GM15510 (cell line): Measurements from ENCODE around the gene VSIG10L2.

ENCODE experiments used
- POLR2A ChIP-seq: IDR thresholded peaks from 3 replicates; pipeline ENCODE4 v1.6.1; 2011; ENCODE audit warnings: borderline replicate concordance; ENCODE audit not compliant: insufficient read length; ENCODE audit errors: extremely low read depth

VSIG10L2 gene

DNA sequence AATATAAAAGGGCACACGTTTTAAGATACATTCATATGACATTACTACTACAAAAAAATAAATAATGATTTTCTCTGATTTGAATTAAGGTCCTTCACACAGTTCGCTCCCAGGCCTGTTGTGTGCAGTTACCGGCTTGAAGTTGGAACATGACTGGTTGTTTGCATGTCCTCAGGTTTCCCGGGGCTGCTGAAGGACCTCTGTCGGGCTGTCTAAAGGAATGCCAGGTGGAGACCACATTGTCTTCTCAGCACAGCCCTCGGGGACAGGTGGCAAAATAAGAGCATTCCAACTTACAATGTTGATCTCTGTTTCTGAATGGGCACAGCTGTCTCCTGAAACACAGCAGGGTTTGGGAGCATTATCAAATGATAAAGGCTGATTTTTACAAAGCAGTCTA, 14.9 kb downstream of the VSIG10L2 start:
- no peak for TF ChIP-seq POLR2A

- no peak for TF ChIP-seq POLR2A
Measured at GRCh38 chr11:125967515-125967914, 21.7 kb downstream of the VSIG10L2 start.

DNA sequence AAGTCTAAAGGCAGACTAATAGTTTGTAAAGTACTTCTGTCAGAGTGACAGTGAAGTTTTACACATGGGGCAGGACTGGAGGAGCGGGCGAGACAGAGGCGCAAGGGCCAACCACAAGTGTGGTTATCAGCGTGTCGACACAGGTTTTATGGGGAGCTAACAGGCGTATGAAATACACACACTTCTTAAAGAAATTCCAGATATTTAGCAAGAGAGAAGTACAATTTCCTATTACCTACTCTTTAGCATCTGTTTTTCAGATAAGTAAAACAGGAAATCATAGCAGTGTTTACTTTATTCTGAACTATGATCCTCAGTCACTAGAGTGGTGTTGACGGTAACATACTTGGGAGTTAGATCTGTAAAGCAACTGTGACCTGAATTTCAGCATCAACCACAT, 22.5 kb downstream of the VSIG10L2 start:
- no peak for TF ChIP-seq POLR2A

- TF ChIP-seq POLR2A: no peak
Measured at GRCh38 chr11:125971618-125972017, 25.8 kb downstream of the VSIG10L2 start.

GRCh38 chr11:125974284-125974683, 28.4 kb downstream of the VSIG10L2 start:
- TF ChIP-seq POLR2A: no peak

DNA sequence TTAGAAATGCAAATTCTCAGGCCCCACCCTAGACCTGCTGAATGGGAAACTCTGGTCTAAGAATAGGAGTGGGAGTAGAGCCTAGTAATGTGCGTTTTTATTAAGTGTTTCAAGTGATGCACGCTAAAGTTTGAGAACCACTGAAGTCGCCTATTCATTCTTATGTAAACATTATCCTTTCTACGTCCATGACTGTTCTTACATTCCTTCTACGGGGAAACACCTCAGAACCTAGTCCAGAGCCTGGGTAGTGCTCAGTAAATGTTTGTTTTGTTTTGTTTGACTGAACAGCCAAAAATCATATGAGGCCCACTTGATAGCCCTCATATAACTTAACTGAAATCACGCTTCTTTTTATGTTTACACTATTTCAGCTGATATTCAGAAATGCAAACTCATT, 29.8 kb downstream of the VSIG10L2 start:
- TF ChIP-seq POLR2A: no peak

- TF ChIP-seq POLR2A: no peak
Measured at GRCh38 chr11:125976156-125976555, 30.3 kb downstream of the VSIG10L2 start.

GRCh38 chr11:125977333-125977732, 31.5 kb downstream of the VSIG10L2 start:
- no peak for TF ChIP-seq POLR2A

GRCh38 chr11:125978181-125978716, 32.4 kb downstream of the VSIG10L2 start:
- TF ChIP-seq POLR2A: no peak

- TF ChIP-seq POLR2A: no peak
Measured at GRCh38 chr11:125978778-125979407, 33.0 kb downstream of the VSIG10L2 start.

GRCh38 chr11:125979511-125979910, 33.7 kb downstream of the VSIG10L2 start:
- TF ChIP-seq POLR2A: no peak

- no peak for TF ChIP-seq POLR2A
Measured at GRCh38 chr11:125980436-125980835, 34.6 kb downstream of the VSIG10L2 start.

DNA sequence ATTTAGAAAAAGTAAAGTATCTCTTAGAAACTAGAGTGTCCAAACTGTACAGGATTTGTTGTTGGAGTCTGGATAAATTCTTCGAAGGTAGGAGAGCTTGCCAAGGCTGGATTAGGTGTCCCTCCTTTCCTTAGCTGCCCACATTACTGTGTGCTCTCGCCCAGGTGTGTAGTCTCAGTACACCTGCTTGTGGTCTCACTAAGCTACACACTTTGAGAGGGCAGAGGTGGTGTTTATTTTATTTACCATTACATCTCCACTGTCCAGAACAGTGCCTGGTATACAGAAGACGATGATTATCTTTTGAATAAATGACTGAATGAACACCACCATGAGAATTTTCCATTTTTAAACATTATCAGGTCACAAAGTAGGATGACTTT, 36.5 kb downstream of the VSIG10L2 start:
- TF ChIP-seq POLR2A: no peak

DNA sequence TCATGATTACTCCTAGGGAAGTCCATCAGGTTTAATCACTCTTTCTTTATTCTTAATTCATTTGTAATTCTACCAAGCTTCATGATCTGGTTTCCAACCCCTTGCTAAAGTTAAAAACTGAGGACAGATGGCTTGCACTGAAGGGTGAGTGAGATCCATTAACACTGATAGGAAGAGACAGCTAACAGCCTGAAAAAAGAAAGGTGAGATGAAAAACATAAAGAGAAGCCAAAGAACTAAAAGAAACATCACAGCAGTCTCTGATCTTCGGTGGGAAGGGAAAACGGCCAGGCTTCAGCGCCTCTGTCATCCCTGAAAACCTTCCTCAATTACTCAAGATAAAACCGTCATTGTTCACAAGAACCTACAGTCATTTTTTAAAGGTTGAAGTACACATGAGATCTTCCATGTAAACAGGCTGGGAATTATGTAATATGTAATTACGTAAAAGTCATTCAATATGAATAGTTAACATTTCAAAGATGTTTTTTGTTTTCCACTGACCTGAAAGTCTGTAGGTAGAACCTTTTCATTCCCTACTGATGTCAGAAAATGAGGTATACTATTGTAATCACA, 41.3 kb downstream of the VSIG10L2 start:
- TF ChIP-seq POLR2A: no peak

- no peak for TF ChIP-seq POLR2A
Measured at GRCh38 chr11:125990244-125990643, 44.4 kb downstream of the VSIG10L2 start.

GRCh38 chr11:125992893-125993292, 47.0 kb downstream of the VSIG10L2 start:
- TF ChIP-seq POLR2A: no peak
